SU-DHL-6 (cell line): ENCODE data around the gene ITPA.

Source experiments
- CTCF ChIP-seq: fragments of 200-600 bp; sonication (generic); IDR thresholded peaks from one replicate; pipeline ENCODE4 v1.5.1; 2017; ENCODE audit warnings: antibody characterized with exemption, mild to moderate bottlenecking, low read length, moderate library complexity; ENCODE audit not compliant: insufficient read depth, poor library complexity, severe bottlenecking
- EZH2phosphoT487 ChIP-seq: fragments of 200-600 bp; sonication (generic), shearing (Covaris generic); conservative IDR thresholded peaks from 2 replicates; pipeline ENCODE4 v1.6.1; 2018; ENCODE audit warnings: mild to moderate bottlenecking, antibody characterized with exemption, low read length, moderate library complexity, mixed read lengths

- no peak for TF ChIP-seq CTCF
- no peak for TF ChIP-seq EZH2phosphoT487
These were observed 41.0 kb upstream of the ITPA start for GRCh38 chr20:3168079-3168828.
